Peyer's patch (tissue), 4 donors: ENCODE data around the gene TGM6. TPM values are rescaled to one million over a fixed set of nuclear protein-coding genes. Genes with fewer than 3 reads are reported as not detected.
A peak's percentile ranks its signal among the peaks of the same experiment; 100 is the strongest.

Source experiments
- DNase-seq, 3 donors: peaks; one replicate each; pipeline ENCODE4 v3.0.0-alpha.2; 2017 to 2019
- H3K27ac ChIP-seq, 4 donors: fragments of 200-600 bp; sonication (generic); one replicate each; pipeline ENCODE4 v1.5.1; 2016 to 2019
- H3K27me3 ChIP-seq, 2 donors: fragments of 200-600 bp; sonication (generic); one replicate each; pipeline ENCODE4 v1.5.1; 2019
- H3K36me3 ChIP-seq, 3 donors: fragments of 200-600 bp; sonication (generic); one replicate each; pipeline ENCODE4 v1.5.1; 2016 to 2019
- H3K4me1 ChIP-seq, 4 donors: fragments of 200-600 bp; sonication (generic); one replicate each; pipeline ENCODE4 v1.5.1; 2016 to 2019
- H3K4me3 ChIP-seq, 4 donors: fragments of 200-600 bp; sonication (generic); 1 replicate in 3 of 4; 2 replicates in 1 of 4; pipeline ENCODE4 v1.5.1; 2016 to 2019; ENCODE audit warnings: mild to moderate bottlenecking in 1 of 4
- H3K9me3 ChIP-seq, 4 donors: fragments of 200-600 bp; sonication (generic); one replicate each; pipeline ENCODE4 v1.5.1; 2016 to 2019; ENCODE audit warnings: mild to moderate bottlenecking in 1 of 4
- POLR2A ChIP-seq, 2 donors: fragments of 450-650 bp; IDR thresholded peaks; one replicate each; pipeline ENCODE4 v1.5.1; 2017; ENCODE audit warnings: antibody characterized with exemption in 2 of 2, mild to moderate bottlenecking in 2 of 2, moderate library complexity in 2 of 2
- total RNA-seq, 4 donors: library from RNA; depleted of rRNA; stranded (reverse); fragments of >200 nt; gene quantifications; one replicate each; pipeline ENCODE4 v1.1.0, GENCODE V29; 2016
- TF ChIP-seq, protein P1 (sequence below), 6 experiments: fragments of 450-650 bp in 4 of 6; fragments of 200-600 bp in 2 of 6; sonication (generic) in 1 of 6; IDR thresholded peaks; one replicate each; pipeline ENCODE4 v1.5.1; 2017 to 2019; ENCODE audit warnings: antibody characterized with exemption in 6 of 6, mild to moderate bottlenecking in 3 of 6, moderate library complexity in 1 of 6

Gene TGM6
- total RNA-seq, 4 donors from 2014 or later = not detected

DNA sequence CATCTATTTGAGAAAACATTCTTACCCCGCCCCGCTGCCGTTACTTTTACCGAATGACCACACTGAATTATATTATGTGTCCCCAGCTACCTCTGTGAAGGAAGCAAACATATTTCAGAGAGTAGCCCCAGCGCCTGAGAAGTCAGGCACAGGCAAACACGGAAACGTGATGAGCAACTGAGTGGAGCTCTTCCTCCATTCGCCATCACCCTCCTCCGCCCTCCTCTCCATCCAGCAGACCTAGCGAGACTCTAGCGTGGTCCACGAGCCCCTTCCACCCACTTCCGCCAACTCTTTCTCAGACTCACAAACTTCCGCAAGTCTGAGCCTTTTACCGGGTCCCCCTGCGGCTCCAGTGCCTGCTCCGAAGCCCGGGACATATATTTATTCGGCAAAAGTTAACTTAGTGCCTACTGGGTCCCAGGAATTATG, 89.3 kb downstream of the TGM6 start:
- Histone ChIP-seq H3K4me3 (peak overlapping the region; percentile 59 to 94 (median 80)), H3K27ac (peak overlapping the region; percentile 88 to 91 (median 88)), H3K9me3 (no peaks in the 10 kb centered on the region), H3K4me1 (peaks cover 0 to 21% (median 8%) of the 10 kb centered on the region in 4 donors), H3K27me3 (no peaks in the 10 kb centered on the region), H3K36me3 (peaks cover 0 to 27% (median 0%) of the 10 kb centered on the region in 3 donors)
- no peak for TF ChIP-seq POLR2A (IDR thresholded peaks at IDR 0.05)
- TF ChIP-seq, protein P1, sequence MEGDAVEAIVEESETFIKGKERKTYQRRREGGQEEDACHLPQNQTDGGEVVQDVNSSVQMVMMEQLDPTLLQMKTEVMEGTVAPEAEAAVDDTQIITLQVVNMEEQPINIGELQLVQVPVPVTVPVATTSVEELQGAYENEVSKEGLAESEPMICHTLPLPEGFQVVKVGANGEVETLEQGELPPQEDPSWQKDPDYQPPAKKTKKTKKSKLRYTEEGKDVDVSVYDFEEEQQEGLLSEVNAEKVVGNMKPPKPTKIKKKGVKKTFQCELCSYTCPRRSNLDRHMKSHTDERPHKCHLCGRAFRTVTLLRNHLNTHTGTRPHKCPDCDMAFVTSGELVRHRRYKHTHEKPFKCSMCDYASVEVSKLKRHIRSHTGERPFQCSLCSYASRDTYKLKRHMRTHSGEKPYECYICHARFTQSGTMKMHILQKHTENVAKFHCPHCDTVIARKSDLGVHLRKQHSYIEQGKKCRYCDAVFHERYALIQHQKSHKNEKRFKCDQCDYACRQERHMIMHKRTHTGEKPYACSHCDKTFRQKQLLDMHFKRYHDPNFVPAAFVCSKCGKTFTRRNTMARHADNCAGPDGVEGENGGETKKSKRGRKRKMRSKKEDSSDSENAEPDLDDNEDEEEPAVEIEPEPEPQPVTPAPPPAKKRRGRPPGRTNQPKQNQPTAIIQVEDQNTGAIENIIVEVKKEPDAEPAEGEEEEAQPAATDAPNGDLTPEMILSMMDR (IDR thresholded peaks at IDR 0.05) = no peak
- DNase-seq = peak in 2 of 3 donors; percentile 53 to 77

DNA sequence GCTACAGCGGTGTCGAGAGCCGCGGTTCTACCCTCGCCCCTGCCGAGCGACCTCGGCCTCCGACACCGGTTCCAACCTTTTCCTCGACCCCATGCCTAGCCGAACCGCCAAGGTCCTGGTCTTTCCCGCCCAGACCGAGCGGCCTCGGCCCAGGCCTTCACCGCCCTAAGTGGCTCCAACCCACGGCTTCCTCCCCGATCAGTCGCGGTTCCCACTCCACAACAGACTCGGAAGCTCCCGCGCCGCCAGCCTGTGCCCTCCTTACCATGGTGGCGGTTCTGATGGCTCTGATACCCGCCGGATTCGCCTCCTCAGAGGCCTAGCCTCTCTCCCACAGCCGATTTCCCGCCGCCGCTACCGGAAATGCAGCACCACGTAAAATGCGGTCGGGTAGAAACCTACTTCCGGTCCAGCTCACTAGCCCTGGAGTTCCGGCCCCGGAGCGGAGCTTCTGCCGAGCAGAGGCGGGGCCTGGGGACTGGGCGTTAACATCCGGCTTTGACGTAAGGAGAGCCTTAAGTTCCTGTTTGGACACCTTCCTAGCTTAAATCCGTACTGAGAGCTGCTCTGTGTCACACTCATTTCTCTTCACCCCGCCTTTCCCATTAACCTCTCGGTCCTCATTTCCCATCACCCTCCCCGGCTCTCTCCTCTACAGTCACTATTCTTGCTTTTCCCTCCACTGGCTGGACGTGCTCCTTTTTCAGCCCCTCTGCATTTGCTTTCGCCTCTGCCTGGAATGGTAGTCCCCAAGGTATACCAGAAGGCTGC, 89.9 kb downstream of the TGM6 start, which contains the start of gene SNRPB:
Gene SNRPB (minus strand): TSS at position 367 of the 771 bp plus-strand sequence. CDS start 99 bp downstream, at position 268.
- DNase-seq = peak; percentile 95 to 99 (median 96)
- H3K9me3 ChIP-seq = no peaks in the 10 kb centered on the region
- peaks cover 0 to 21% (median 8%) of the 10 kb centered on the region in 4 donors for H3K4me1 ChIP-seq
- H3K36me3 ChIP-seq = peaks cover 0 to 21% (median 0%) of the 10 kb centered on the region in 3 donors
- peak within 1 kb of the TSS; percentile 59 to 94 (median 80) for H3K4me3 ChIP-seq
- H3K27ac ChIP-seq = peak within 1 kb of the TSS; percentile 88 to 91 (median 88)
- TF ChIP-seq POLR2A (IDR thresholded peaks at IDR 0.05) = peak; percentile 62 to 98
- TF ChIP-seq, protein P1 (IDR thresholded peaks at IDR 0.05) = no peak
- H3K27me3 ChIP-seq = no peaks in the 10 kb centered on the region

DNA sequence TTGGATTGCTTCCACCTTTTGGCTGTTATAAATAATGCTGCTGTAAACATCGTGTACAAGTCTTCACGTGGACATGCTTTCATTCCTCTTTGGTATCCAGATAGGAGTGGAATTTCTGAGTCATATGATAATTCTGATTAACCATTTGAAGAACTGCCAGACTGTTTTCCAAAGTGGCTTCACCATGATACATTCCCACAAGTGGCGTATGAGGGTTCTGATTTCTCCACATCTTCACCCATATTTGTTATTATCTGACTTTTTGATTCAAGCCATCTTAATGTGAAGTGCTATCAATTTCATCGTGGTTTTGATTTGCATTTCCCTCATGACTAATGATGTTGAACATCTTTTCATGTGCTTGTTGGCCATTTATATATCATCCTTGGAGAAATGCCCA, 92.8 kb downstream of the TGM6 start:
- H3K9me3 ChIP-seq = no peaks in the 10 kb centered on the region
- no peak overlapping the region for H3K4me3 ChIP-seq
- H3K27me3 ChIP-seq = no peaks in the 10 kb centered on the region
- peaks cover 0 to 13% (median 7%) of the 10 kb centered on the region in 4 donors for H3K4me1 ChIP-seq
- DNase-seq = no peak
- H3K36me3 ChIP-seq = no peaks in the 10 kb centered on the region
- no peak for TF ChIP-seq POLR2A (IDR thresholded peaks at IDR 0.05)
- TF ChIP-seq, protein P1 (IDR thresholded peaks at IDR 0.05) = peak in 1 of 6 experiments; percentile 2
- no peak overlapping the region for H3K27ac ChIP-seq

DNA sequence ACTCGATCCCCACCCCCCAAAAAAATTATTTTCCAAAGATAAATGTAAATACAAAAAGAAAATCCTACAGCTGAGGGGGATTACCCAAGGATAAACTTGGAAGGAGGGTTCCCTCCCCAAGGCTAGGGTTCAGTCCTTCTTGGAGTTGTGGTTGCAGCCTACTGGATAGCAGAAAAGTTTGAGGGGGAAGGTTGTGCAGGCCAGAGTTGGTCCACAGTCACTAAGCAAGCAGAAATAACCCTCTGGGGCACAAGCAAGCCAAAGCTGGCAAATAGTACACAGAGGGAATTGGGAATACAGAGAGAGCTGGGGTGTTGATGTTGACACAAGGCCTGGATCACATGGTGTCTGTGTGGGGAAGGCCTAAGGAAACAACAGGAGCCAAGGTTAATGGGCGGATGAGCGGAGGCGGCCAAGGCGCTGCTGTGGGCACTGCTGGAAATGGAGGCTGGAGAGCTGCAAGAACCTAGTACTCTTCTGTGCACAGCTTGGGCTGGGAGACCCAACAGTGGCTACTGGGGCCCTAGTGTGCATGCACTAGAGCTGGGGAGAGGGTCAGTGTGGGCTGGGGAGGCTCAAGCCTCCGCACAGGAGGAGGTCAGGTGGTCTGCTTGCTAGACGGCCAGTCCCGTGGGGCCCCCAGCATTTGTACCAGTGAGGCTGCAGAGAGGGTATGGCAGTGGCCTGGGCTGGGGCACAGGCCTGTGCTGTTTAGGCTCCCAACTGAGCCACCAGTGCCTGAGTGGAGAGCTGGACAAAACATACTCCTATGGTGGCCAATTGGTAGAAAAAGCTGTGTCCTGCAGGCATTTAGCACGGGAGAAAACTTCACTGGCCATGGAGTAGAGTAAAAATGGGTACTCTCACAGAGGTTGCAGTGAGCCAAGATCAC, 95.4 kb downstream of the TGM6 start:
- no peak for DNase-seq
- no peak for TF ChIP-seq POLR2A (IDR thresholded peaks at IDR 0.05)
- TF ChIP-seq, protein P1 (IDR thresholded peaks at IDR 0.05) = no peak
- no peaks in the 10 kb centered on the region for H3K9me3 ChIP-seq
- H3K27ac ChIP-seq = no peak overlapping the region
- no peaks in the 10 kb centered on the region for H3K4me1 ChIP-seq
- H3K27me3 ChIP-seq = no peaks in the 10 kb centered on the region
- peaks cover 0 to 8% (median 0%) of the 10 kb centered on the region in 3 donors for H3K36me3 ChIP-seq
- H3K4me3 ChIP-seq = no peak overlapping the region

DNA sequence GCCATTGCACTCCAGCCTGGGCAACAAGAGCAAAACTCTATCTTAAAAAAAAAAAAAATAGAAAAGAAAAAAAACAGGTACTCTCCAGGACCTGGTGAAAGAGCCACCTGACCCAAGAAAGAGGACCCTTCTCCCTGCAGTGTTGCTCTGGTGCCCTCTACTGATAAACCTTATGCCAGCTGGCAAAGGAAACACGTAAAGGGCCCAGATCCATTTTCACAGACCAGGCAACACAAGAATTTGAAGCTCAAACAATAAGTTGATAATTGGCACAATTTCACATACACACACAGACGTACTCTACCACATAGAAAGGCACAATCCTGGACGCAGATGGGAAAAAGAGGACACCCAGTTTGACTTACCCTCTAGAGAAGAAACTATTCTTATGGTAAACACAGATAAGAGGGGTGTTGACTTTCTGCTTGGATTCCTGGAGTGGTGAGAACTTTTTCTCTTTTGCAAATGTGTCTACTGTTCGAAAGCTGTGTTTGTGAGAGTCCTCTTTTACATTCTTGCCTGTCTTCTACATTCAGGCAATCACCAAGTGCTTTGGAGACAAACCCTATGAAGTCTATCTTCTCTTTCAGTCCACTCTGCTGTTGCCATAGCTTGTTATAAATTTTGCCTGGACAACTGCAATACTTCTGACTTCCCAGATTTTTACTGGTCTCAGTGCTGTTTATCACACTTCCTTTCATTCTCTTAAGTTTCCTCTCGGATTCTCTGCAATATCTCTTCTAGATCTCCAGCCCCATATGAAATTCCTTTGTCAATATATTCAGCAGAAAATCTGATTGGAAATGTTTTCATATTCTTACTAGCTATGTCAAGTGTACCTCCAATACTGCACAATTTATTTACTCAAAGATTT, 96.3 kb downstream of the TGM6 start:
- Histone ChIP-seq H3K27ac (no peak overlapping the region), H3K9me3 (no peaks in the 10 kb centered on the region), H3K27me3 (no peaks in the 10 kb centered on the region), H3K4me1 (no peaks in the 10 kb centered on the region), H3K36me3 (peaks cover 0 to 11% (median 0%) of the 10 kb centered on the region in 3 donors), H3K4me3 (no peak overlapping the region)
- TF ChIP-seq, protein P1 (IDR thresholded peaks at IDR 0.05) = no peak
- no peak for TF ChIP-seq POLR2A (IDR thresholded peaks at IDR 0.05)
- DNase-seq = no peak
